HepG2 (cell line): ENCODE measurements around the gene PLXNA4. TPM values are rescaled to one million over a fixed set of nuclear protein-coding genes. Genes with fewer than 3 reads are reported as not detected.

Experiments
- DNMT1 ChIP-seq: sonication (generic); formaldehyde crosslinking; IDR thresholded peaks from 2 replicates; pipeline ENCODE4 v1.5.1; 2020; ENCODE audit warnings: mild to moderate bottlenecking, missing genetic modification reagents
- FOXP4 ChIP-seq: sonication (generic); formaldehyde crosslinking; IDR thresholded peaks from 2 replicates; pipeline ENCODE4 v1.4.0; 2020; ENCODE audit warnings: missing genetic modification reagents
- NCOR1 ChIP-seq: fragments of 200-600 bp; sonication (generic); IDR thresholded peaks from 2 replicates; pipeline ENCODE4 v1.7.0; 2017; ENCODE audit warnings: antibody characterized with exemption, low read length, borderline replicate concordance
- PAX8 ChIP-seq: sonication (generic); formaldehyde crosslinking; IDR thresholded peaks from 2 replicates; pipeline ENCODE4 v1.8.0; 2022; ENCODE audit warnings: mild to moderate bottlenecking, missing genetic modification reagents, borderline replicate concordance
- RXRB ChIP-seq: IDR thresholded peaks from 2 replicates; pipeline ENCODE4 v1.6.1; 2016; ENCODE audit warnings: borderline replicate concordance, missing genetic modification reagents, missing compliant biosample characterization
- ZKSCAN8 ChIP-seq: IDR thresholded peaks from 2 replicates; pipeline ENCODE4 v1.6.1; 2016; ENCODE audit warnings: borderline replicate concordance, missing genetic modification reagents, missing compliant biosample characterization
- ZNF12 ChIP-seq: sonication (generic); formaldehyde crosslinking; IDR thresholded peaks from 2 replicates; pipeline ENCODE4 v1.5.0; 2020; ENCODE audit warnings: missing genetic modification reagents
- ZNF280B ChIP-seq: sonication (generic); formaldehyde crosslinking; IDR thresholded peaks from 2 replicates; pipeline ENCODE4 v1.5.0; 2020; ENCODE audit warnings: missing genetic modification reagents, mild to moderate bottlenecking, borderline replicate concordance
- ZNF280D ChIP-seq: sonication (generic); formaldehyde crosslinking; IDR thresholded peaks from 2 replicates; pipeline ENCODE4 v1.5.1; 2020; ENCODE audit warnings: mild to moderate bottlenecking, missing genetic modification reagents
- polyA plus RNA-seq, 8 experiments: library from polyadenylated mRNA; depleted of rRNA in 3 of 8; stranded (reverse) in 7 of 8; unstranded in 1 of 8; fragments of >200 nt; fragmentation: Illumina TruSeq in 4 of 8; extraction: Trizol in 4 of 8; gene quantifications; 2 replicates each; pipeline versions ENCODE4 v1.2.1 to v1.2.3, GENCODE V29; 2011 to 2016; ENCODE audit warnings: low read depth in 4 of 8, missing spikeins in 1 of 8, mixed read lengths in 1 of 8; ENCODE audit not compliant: insufficient read depth in 1 of 8
- total RNA-seq, 5 experiments: library from RNA; depleted of rRNA; stranded (reverse); fragments of >200 nt; fragmentation: Illumina TruSeq; extraction: Trizol; gene quantifications; 2 replicates each; pipeline ENCODE4 v1.2.3, GENCODE V29; 2016; ENCODE audit warnings: low read depth in 1 of 5

The PLXNA4 gene
- total and polyA plus RNA-seq, 2 of the 13 experiments (the other 11 are each of a cell fraction or from before 2014, with no cell fraction given): 0.01 to 0.04 TPM

GRCh38 chr7:132220060-132220459 lies 356.2 kb downstream of the PLXNA4 start (continued):
- no peak for TF ChIP-seq ZKSCAN8
- no peak for TF ChIP-seq NCOR1
- no peak for TF ChIP-seq FOXP4 (CRISPR knock-in tag)
- peak; percentile 85 for TF ChIP-seq ZNF12 (CRISPR knock-in tag)
- TF ChIP-seq RXRB (CRISPR knock-in tag): 0 out of 2 replicates have a peak, but pooled peaks have one; percentile 18
- TF ChIP-seq ZNF280B (CRISPR knock-in tag): no peak
- no peak for TF ChIP-seq DNMT1 (CRISPR knock-in tag)
- TF ChIP-seq PAX8 (CRISPR knock-in tag): no peak
- TF ChIP-seq ZNF280D (CRISPR knock-in tag): no peak
